Activated naive CD8-positive, alpha-beta T cell treated with anti-CD3 and anti-CD28 coated beads for 36 hours (primary cell): Measurements from ENCODE around the gene SLC2A6. TPM values are rescaled to one million over a fixed set of nuclear protein-coding genes. Genes with fewer than 3 reads are reported as not detected.

Source experiments
- DNase-seq: peaks from one replicate; pipeline ENCODE4 v3.0.0; 2021
- H3K27ac Mint-ChIP-seq: one replicate; pipeline ENCODE4 v1.8.0; 2022; ENCODE audit warnings: mild to moderate bottlenecking, moderate library complexity, mixed read lengths
- H3K27me3 Mint-ChIP-seq: one replicate; pipeline ENCODE4 v1.8.0; 2022; ENCODE audit warnings: mild to moderate bottlenecking, mixed read lengths
- H3K36me3 Mint-ChIP-seq: one replicate; pipeline ENCODE4 v1.8.0; 2021; ENCODE audit warnings: mild to moderate bottlenecking, mixed read lengths
- H3K4me1 Mint-ChIP-seq: one replicate; pipeline ENCODE4 v1.8.0; 2021; ENCODE audit warnings: mixed read lengths
- H3K4me3 Mint-ChIP-seq: one replicate; pipeline ENCODE4 v1.8.0; 2022; ENCODE audit warnings: mild to moderate bottlenecking, moderate library complexity, mixed read lengths
- H3K9me3 Mint-ChIP-seq: one replicate; pipeline ENCODE4 v1.8.0; 2022; ENCODE audit warnings: mixed read lengths
- total RNA-seq, 2 experiments: library from RNA; stranded (reverse); gene quantifications; one replicate each; pipeline ENCODE4 v1.2.3, GENCODE V29; 2021

Gene SLC2A6
- total RNA-seq, 2 experiments from 2014 or later, result 8.9 to 9.3 TPM

DNA sequence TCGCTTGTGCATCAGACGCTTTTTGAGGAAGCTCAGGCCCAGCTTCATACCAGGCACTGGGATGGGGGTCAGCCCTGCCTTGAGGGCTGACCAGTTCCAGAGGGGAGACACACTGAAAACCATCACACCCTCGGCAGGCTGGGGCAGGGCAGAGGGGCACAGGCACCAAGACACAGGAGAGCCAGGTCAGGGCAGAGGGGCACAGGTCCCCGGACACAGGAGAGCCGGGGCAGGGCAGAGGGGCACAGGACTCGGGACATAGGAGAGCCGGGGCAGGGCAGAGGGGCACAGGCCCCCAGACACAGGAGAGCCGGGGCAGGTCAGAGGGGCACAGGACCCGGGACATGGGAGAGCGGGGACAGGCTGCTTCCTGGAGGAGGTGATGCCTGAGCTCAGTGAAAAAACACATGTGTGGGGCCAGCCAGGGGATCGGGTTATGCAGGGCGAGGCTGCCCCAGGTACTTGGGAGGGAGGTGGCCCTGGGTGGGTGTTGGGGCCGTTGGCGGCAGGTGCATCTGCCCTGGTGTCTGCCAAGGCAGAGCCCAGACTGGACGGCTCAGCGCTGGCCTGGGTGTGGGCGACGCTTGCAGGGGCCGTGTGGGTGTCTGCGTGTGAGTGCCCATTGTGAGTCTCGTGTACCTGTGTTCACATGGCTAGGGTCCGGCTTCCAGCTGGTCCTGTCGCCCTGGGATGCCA lies 15.1 kb upstream of the SLC2A6 start:
- Mint-ChIP-seq H3K9me3 (no peaks in the 10 kb centered on the region), H3K4me3 (no peak overlapping the region), H3K4me1 (no peaks in the 10 kb centered on the region), H3K36me3 (no peaks in the 10 kb centered on the region), H3K27ac (no peak overlapping the region), H3K27me3 (no peaks in the 10 kb centered on the region)
- DNase-seq, result no peak

DNA sequence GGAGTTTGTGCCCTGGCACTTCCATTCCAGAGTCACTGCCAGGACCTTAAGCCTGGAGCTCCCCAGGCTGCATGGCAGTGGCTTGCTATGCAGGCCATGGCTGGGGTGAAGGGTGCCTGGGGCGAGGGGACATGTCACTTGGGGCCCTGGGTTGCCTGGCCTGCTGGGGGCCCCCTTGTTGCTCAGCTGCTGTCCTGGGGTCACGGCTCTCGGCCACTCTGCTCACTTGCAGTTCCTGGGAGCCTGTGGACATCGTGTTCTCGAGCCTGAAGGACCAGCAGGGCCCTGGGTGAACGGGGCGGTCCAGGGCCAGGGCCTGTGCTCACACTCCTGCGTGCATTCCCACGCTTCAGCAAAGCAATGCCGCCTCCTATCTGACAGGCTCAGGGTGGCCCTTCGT lies 14.5 kb upstream of the SLC2A6 start:
- no peak overlapping the region for H3K4me3 Mint-ChIP-seq
- H3K9me3 Mint-ChIP-seq, result no peaks in the 10 kb centered on the region
- H3K4me1 Mint-ChIP-seq, result no peaks in the 10 kb centered on the region
- no peak for DNase-seq
- no peaks in the 10 kb centered on the region for H3K36me3 Mint-ChIP-seq
- H3K27me3 Mint-ChIP-seq, result no peaks in the 10 kb centered on the region
- H3K27ac Mint-ChIP-seq, result no peak overlapping the region

DNA sequence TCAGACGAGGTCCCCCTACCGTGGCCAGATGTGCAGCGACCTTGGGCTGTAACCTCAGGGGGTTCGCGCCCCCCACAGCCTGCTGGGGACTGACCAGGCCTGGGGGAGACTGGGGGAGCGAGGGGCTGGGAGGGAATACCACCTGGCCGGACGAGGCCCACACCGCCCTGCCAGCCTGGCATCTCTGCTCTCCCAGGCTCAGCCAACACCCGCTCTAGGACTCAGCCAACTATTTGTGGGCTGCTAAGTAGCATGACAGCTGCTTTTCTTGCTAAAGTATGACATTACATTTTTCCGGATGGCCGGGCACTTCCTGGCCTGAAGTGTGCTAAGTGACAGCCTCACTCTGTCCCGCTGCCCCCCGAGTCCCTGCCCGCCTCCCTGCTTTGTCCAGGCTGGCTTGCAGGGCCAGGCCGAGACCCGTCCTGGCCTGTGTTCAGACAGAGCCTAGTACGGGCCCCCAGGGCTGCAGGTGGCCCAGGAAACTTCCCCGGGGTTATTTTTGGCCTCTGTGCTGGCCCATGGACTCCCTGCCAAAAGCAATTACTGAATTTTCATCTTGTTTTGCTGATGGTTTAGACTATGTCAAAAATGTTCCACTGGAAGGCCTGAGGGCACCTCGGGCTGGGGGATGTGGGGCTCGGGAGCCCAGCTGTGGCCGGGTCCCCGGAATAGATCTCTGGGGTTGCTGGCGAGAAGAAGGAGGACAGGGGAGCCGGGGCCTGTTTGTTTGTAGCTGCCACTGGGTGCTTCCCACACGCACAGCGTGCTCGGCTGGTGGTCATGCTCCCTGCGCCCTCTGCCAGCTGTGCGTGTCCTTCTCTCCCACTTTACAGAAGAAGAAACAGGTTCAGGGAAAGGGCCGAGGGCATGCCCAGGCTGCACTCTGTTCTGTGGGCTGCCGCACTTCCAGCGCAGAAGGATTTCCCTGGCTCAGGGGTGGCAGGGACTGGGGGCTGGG lies 13.4 kb upstream of the SLC2A6 start:
- no peaks in the 10 kb centered on the region for H3K36me3 Mint-ChIP-seq
- H3K9me3 Mint-ChIP-seq, result no peaks in the 10 kb centered on the region
- no peak overlapping the region for H3K4me3 Mint-ChIP-seq
- no peaks in the 10 kb centered on the region for H3K4me1 Mint-ChIP-seq
- no peak for DNase-seq
- no peaks in the 10 kb centered on the region for H3K27me3 Mint-ChIP-seq
- no peak overlapping the region for H3K27ac Mint-ChIP-seq

DNA sequence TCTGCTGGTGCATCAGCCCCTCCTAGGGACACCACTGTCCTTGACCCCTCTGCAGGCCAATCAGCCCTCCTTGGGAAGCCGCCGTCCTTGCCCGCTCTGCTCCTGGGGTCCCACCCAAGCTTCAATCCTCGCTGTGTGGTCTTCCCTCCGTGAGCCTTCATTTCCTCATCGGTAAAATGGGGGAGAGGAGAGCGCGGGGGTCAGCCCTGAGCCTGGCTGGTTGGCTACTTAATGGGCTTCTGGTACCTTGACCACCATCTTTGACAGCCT lies 12.7 kb upstream of the SLC2A6 start:
- no peak overlapping the region for H3K27ac Mint-ChIP-seq
- peaks cover under 1% of the 10 kb centered on the region for H3K4me1 Mint-ChIP-seq
- no peak for DNase-seq
- no peaks in the 10 kb centered on the region for H3K36me3 Mint-ChIP-seq
- no peak overlapping the region for H3K4me3 Mint-ChIP-seq
- H3K27me3 Mint-ChIP-seq, result no peaks in the 10 kb centered on the region
- no peaks in the 10 kb centered on the region for H3K9me3 Mint-ChIP-seq

DNA sequence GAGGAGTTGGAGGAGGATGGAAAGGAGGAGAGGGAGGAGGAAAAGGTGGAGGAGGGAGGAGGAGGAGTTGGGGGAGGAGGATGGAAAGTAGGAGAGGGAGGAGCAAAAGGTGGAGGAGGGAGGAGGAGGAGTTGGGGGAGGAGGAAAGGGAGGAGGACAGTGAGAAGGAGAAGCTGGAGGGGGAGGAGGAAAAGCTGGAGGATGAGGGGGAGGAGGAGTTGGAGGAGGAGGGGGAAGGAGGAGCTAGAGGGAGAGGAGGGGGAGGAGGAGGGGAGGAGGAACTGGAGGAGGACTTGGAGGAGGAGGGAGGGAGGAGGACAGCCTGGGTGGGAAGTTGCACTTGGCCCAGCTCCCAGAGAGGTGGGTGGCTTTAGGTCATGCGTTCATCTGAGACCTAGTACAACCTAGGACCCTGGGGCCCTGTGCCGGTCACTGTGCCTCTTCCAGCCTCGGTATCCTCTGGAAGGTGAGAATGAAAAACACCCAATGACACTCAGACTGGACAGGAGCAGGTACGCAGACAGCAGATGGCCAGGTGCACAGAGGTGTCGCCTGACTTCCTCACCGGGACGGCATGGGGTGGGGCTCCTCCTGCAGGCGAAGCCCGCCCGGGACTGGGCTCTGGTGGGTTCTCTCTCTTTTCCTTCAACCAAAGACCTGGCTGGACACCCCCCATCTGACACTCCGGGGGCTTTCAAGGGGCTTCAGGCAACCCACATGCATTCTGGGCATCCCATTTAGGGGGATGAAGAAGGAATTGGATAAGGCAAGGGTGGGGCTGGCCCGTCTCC lies 12.2 kb upstream of the SLC2A6 start:
- H3K9me3 Mint-ChIP-seq, result no peaks in the 10 kb centered on the region
- H3K4me1 Mint-ChIP-seq, result peaks cover 5% of the 10 kb centered on the region
- no peaks in the 10 kb centered on the region for H3K36me3 Mint-ChIP-seq
- no peaks in the 10 kb centered on the region for H3K27me3 Mint-ChIP-seq
- no peak for DNase-seq
- no peak overlapping the region for H3K4me3 Mint-ChIP-seq
- no peak overlapping the region for H3K27ac Mint-ChIP-seq

DNA sequence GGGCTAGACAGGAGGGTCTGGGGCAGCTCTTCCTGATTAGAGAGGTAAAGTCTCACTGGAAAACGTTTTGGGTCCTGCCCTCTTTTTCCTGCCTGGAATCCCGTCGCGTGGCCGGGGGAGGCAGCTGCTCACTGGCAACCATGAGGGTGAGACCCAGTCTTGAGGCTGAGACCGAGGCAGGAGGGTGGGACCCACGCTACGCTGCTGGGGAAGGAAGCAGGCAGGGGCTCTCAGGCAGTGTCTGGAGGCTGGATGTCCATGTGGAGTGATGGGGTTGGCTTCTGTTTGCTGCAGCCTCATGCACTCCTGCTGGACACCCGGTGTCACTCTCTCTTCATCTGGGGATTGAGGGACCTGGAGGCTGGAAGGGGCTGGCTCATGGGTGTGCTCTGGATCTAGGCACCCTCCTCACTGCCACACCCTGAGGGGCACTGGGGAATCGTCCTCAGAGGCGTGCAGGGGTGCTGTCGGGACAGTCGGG lies 11.3 kb upstream of the SLC2A6 start:
- H3K27me3 Mint-ChIP-seq, result no peaks in the 10 kb centered on the region
- no peaks in the 10 kb centered on the region for H3K9me3 Mint-ChIP-seq
- no peak for DNase-seq
- no peaks in the 10 kb centered on the region for H3K36me3 Mint-ChIP-seq
- H3K4me1 Mint-ChIP-seq, result peaks cover 6% of the 10 kb centered on the region
- H3K27ac Mint-ChIP-seq, result no peak overlapping the region
- no peak overlapping the region for H3K4me3 Mint-ChIP-seq

DNA sequence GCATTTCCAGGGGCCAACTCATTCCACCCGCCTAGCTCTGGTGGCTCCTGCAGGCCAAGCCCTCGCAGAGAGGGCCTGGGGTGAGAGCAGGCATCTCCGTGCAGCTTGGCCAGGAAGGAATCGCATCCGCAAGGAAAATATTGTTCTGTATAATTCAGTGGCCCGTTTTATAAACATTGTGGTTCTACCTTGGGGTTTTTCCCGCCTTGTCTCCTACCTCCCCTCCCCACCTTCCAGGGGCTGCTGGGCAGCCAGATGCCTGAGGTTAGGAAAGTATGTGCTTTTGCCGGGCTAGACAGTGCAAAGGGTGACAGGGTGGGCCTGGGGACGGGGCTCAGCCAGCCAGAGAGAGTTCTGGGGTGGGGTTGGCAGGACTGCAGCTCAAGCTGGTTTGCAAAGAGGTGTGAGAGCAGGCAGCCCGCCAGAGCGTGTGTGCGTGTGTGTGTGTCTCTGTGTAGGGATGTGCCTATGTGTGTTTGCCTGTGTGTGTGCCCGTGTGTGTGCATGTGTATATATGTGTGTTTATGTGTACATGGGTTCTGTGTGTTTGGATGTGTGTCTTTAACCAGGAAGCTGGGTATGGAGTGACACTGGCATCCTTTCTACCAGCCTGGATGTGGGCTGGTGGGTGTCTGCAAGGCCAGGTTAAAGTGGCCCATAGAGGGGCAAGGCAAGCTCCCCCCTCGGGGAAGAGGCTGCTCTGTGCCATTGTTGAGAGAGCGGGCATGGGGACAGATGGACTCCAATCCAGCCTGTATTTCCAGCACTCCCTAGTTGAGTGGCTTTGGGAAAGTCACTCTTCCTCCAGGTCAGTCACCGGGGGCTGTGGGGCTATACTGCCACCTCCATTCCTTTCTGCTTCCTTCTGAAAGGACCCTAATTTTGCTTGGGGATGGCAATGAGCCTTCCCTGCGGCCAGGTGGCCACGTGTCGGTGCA lies 10.6 kb upstream of the SLC2A6 start:
- Mint-ChIP-seq H3K36me3 (no peaks in the 10 kb centered on the region), H3K27me3 (no peaks in the 10 kb centered on the region), H3K9me3 (no peaks in the 10 kb centered on the region), H3K4me3 (no peak overlapping the region), H3K27ac (no peak overlapping the region), H3K4me1 (peaks cover 6% of the 10 kb centered on the region)
- no peak for DNase-seq

DNA sequence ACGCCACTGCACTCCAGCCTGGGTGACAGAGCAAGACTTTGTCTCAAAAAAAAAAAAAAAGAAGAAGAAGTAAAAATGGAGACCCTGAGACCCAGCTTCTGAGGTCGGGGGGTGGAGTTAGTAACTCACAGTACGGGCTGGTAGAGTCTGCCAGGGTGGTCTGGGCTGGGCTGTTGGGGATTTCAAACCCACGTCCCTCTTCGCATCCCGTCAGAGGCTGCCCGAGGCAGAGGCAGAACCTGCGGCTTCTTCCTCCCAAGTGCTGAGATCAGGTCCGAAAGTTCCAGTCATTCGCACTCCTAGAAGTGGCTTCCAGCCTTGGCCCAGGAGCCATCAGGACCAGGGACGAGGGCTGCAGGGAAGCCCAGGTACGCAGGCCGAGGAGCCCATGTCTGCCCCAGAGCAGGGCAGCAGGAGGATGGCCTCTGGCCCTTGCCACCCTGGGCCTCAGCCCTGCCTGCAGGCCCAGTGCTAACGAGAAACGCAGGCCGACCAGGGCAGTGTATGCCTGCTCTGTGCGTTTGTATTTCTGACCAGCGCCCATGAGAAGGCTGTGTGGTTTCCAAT lies 9.9 kb upstream of the SLC2A6 start:
- no peak for DNase-seq

DNA sequence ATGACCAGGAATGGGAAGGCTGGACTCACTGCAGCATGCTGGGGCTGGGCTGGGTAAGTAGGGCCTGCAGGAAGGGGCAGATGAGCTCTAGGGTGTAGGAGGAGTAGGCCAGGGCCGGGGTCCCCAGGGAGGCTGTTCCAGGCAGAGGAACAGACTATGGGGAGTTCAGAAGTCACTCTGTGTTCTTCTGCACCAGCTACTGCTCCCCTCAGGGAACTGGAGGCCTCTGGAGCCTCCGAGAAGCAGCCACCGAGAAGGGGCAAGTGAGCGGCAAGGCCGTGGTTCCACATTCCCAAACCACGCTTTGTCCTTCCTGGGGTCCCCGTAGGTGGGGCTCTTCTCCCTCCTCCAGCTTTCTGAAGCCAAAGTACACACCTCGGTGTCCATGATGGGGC lies 8.4 kb upstream of the SLC2A6 start:
- DNase-seq, result no peak
- H3K27ac Mint-ChIP-seq, result no peak overlapping the region
- H3K4me1 Mint-ChIP-seq, result peaks cover 6% of the 10 kb centered on the region
- H3K9me3 Mint-ChIP-seq, result no peaks in the 10 kb centered on the region
- no peaks in the 10 kb centered on the region for H3K36me3 Mint-ChIP-seq
- H3K27me3 Mint-ChIP-seq, result no peaks in the 10 kb centered on the region
- H3K4me3 Mint-ChIP-seq, result no peak overlapping the region

More for the DNA sequence above, 9.9 kb upstream of the SLC2A6 start:
- Mint-ChIP-seq H3K4me1 (peaks cover 6% of the 10 kb centered on the region), H3K36me3 (no peaks in the 10 kb centered on the region), H3K9me3 (no peaks in the 10 kb centered on the region), H3K4me3 (no peak overlapping the region), H3K27ac (no peak overlapping the region), H3K27me3 (no peaks in the 10 kb centered on the region)

DNA sequence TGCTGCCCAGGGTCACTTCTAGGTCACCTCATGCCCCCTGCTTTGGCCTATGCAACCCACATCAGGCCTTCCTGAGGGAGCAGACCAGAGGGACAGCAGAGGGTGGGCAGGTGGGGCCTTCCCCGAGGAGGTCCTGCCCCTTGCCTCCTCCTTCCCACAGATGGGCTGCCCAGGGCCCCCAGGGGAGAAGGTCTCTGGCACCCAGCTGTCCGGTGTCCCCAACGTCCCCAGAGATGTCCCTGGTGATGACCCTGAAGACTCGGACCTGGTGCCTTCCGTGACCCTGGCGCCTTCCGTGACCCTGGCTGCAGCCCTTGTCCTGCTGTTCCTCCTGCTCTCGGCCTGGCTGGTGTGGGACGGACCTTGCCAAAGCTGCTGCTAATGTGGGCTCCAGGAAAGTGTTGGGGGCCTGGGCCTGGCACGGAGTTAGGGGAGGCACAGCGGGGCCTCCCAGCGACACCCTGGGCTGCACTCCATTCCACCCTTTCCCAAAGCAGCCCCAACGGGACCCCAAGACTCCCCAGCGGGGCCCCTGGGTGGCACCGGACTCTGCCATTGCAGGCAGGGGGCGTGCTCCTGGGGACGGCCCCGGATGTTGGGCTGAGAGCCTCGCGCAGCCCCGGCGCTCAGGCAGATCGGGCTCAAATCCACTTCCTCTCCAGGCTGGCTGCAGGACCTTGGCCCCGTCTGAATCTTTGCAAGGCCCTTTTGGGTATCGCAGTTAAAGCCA lies 6.8 kb upstream of the SLC2A6 start:
- H3K4me3 Mint-ChIP-seq, result peak overlapping the region; percentile 37

DNA sequence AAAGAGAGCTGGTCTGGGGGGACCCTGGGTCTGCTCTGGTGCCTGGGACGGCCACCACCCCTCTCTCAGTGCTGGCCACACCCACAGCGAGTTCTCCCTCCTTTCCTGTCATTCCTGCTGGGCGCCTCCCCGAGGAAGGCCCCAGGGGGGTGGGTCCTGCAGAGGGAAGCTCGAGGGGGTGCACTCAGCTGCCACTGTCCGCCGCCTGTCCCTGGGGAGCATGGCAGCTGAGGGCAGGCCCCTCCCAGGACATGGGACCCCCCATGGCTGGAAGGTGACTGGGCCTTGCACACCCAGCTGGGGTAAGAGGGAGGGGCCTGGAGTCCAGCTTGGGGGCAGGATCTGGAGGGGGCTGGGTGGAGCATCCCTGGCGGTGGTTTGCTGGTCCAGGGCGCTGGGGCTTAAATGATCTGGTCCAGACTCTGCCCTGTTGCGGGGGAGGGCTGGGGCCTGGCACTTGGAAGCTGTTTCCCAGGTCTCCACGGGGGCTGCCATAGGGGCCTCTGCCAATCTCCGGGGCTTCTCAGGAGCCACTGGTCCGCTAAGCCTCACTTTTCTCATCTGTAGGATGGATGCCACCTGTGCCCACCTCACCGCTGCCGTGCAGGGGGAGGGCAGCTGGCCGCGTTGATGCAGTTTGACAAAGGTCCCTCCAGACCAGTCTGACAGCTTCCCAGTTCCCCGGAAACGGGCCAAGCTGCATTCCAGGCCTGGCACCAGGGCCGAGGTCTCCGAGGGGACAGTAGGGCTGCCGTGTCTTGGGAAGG lies 6.0 kb upstream of the SLC2A6 start:
- no peaks in the 10 kb centered on the region for H3K9me3 Mint-ChIP-seq
- H3K4me1 Mint-ChIP-seq, result peaks cover 6% of the 10 kb centered on the region
- DNase-seq, result no peak
- no peaks in the 10 kb centered on the region for H3K27me3 Mint-ChIP-seq
- no peak overlapping the region for H3K27ac Mint-ChIP-seq
- H3K4me3 Mint-ChIP-seq, result no peak overlapping the region
- no peaks in the 10 kb centered on the region for H3K36me3 Mint-ChIP-seq

More for the DNA sequence above, 6.8 kb upstream of the SLC2A6 start:
- H3K36me3 Mint-ChIP-seq, result no peaks in the 10 kb centered on the region
- peak; percentile 44 for DNase-seq
- no peak overlapping the region for H3K27ac Mint-ChIP-seq
- no peaks in the 10 kb centered on the region for H3K27me3 Mint-ChIP-seq
- H3K4me1 Mint-ChIP-seq, result peaks cover 6% of the 10 kb centered on the region
- H3K9me3 Mint-ChIP-seq, result no peaks in the 10 kb centered on the region

DNA sequence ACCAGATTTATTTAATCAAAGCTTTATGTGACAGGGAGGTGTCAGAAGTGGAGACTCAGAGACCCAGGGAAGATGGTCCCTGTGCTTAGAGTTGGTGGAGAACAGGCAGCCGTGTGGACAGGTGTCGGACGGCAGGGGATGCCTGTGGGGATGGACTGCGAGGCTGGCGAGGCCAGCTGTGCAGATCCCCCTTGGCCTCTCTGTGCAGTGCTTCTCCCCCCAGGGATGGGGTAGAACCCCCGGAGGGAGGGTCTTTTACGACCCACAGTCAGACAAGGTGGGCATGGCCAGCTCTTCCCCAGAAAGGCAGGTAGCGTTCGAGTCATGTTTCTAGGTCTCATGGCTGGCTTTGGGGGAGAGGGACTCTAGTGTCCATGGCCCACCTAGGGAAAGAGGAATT lies 4.7 kb upstream of the SLC2A6 start:
- no peak for DNase-seq
- Mint-ChIP-seq H3K4me3 (no peak overlapping the region), H3K27me3 (no peaks in the 10 kb centered on the region), H3K36me3 (no peaks in the 10 kb centered on the region), H3K4me1 (peaks cover 11% of the 10 kb centered on the region), H3K27ac (no peak overlapping the region), H3K9me3 (no peaks in the 10 kb centered on the region)
